K562 (cell line): ENCODE measurements around the gene NEDD1. TPM values are rescaled to one million over a fixed set of nuclear protein-coding genes. Genes with fewer than 3 reads are reported as not detected.
A peak's percentile ranks its signal among the peaks of the same experiment; 100 is the strongest.

ENCODE experiments used
- ATAC-seq: fragments of 200-7000 bp; cut with Tn5 transposase; 3 replicates; pipeline ENCODE4 v1.9.1; 2020; ENCODE audit warnings: moderate library complexity
- BruUV-seq: library from RNA; stranded (reverse); fragments of 400-500 nt; replicated peaks from 2 replicates; lab custom pipeline; 2021; lab: Mats Ljungman, UMichigan
- CTCF ChIA-PET: fragments of 300-600 bp; formaldehyde crosslinking; extraction: SDS; loops from one replicate; lab custom pipeline; 2021; ENCODE audit warnings: low intra/inter-chr PET ratio; lab: Yijun Ruan, JAX
- POLR2A ChIA-PET: fragments of 300-600, 350-650 bp; sonication (Branson Sonifier 250); formaldehyde crosslinking; extraction: SDS; loops from one replicate; lab custom pipeline; 2021; ENCODE audit warnings: antibody characterized with exemption, inconsistent platforms; lab: Yijun Ruan, JAX
- DNase-seq, 4 experiments: peaks; one replicate each; pipeline versions ENCODE4 v3.0.0 to v3.0.0-alpha.2; 2011 to 2018; ENCODE audit warnings: low spot score in 3 of 4, mixed read lengths in 3 of 4; ENCODE audit errors: extremely low read depth in 1 of 4
- FAIRE-seq: peaks from 2 replicates; lab custom pipeline; 2011; peaks lifted over from hg19 to GRCh38; lab: Jason Lieb, UNC
- H2AFZ ChIP-seq: 2 replicates; pipeline ENCODE4 v1.6.0; 2011; ENCODE audit warnings: low read depth, low read length, control low read depth, inconsistent platforms
- H3K27ac ChIP-seq: fragments of 200-600 bp; 3 replicates; pipeline ENCODE4 v1.8.0; 2011; ENCODE audit warnings: low read depth, mild to moderate bottlenecking, control low read depth, inconsistent platforms, low read length, moderate library complexity, mixed read lengths; ENCODE audit errors: extremely low read depth
- H3K27me3 ChIP-seq, 2 experiments: fragments of 300-600 bp in 1 of 2; 2 replicates in 1 of 2; 3 replicates in 1 of 2; pipeline versions ENCODE4 v1.6.0 to v1.8.0; 2011; ENCODE audit warnings: inconsistent platforms in 2 of 2, low read length in 2 of 2, mild to moderate bottlenecking in 1 of 2, mixed read lengths in 1 of 2, moderate library complexity in 1 of 2; ENCODE audit not compliant: control insufficient read depth in 2 of 2, insufficient read depth in 2 of 2
- H3K36me3 ChIP-seq: fragments of 300-600 bp; 3 replicates; pipeline ENCODE4 v1.8.0; 2011; ENCODE audit warnings: mild to moderate bottlenecking, low read length, inconsistent platforms; ENCODE audit not compliant: control insufficient read depth, insufficient read depth
- H3K4me1 ChIP-seq, 2 experiments: fragments of 200-600 bp in 1 of 2; replicated peaks in 1 of 2; 2 replicates in 1 of 2; 3 replicates in 1 of 2; pipeline versions ENCODE4 v1.5.1 to v1.8.0; 2011; ENCODE audit warnings: inconsistent platforms in 2 of 2, low read length in 2 of 2, mild to moderate bottlenecking in 1 of 2, mixed read lengths in 1 of 2, moderate library complexity in 1 of 2; ENCODE audit not compliant: control insufficient read depth in 2 of 2, insufficient read depth in 2 of 2
- H3K4me2 ChIP-seq: 2 replicates; pipeline ENCODE4 v1.6.1; 2011; ENCODE audit warnings: low read length, control low read depth, inconsistent platforms, mixed read lengths; ENCODE audit not compliant: insufficient read depth
- H3K4me3 ChIP-seq: fragments of 200-600 bp; sonication (generic), shearing (Covaris generic); 2 replicates; pipeline ENCODE4 v1.5.1; 2016; ENCODE audit warnings: control low read depth, inconsistent platforms
- H3K79me2 ChIP-seq: fragments of 200-600 bp; 3 replicates; pipeline ENCODE4 v1.8.0; 2011; ENCODE audit warnings: low read length, inconsistent platforms; ENCODE audit not compliant: control insufficient read depth, insufficient read depth
- H3K9ac ChIP-seq, 2 experiments: 2 replicates each; pipeline versions ENCODE4 v1.6.0 to v1.6.1; 2011; ENCODE audit warnings: low read depth in 2 of 2, low read length in 2 of 2, control low read depth in 1 of 2, inconsistent platforms in 1 of 2, mild to moderate bottlenecking in 1 of 2, mixed read lengths in 1 of 2; ENCODE audit not compliant: insufficient read depth in 1 of 2
- H3K9me1 ChIP-seq: one replicate; pipeline ENCODE4 v1.6.0; 2011; ENCODE audit warnings: inconsistent platforms, mild to moderate bottlenecking, low read length, moderate library complexity; ENCODE audit not compliant: control insufficient read depth, insufficient read depth
- H3K9me3 ChIP-seq: replicated peaks from 2 replicates; pipeline ENCODE4 v1.5.1; 2011; ENCODE audit warnings: low read depth, low read length, inconsistent platforms; ENCODE audit not compliant: control insufficient read depth, insufficient read depth
- H4K20me1 ChIP-seq: replicated peaks from 2 replicates; pipeline ENCODE4 v1.6.1; 2011; ENCODE audit warnings: low read length, inconsistent platforms, mixed read lengths; ENCODE audit not compliant: control insufficient read depth, insufficient read depth
- CXXC5 ChIP-seq: fragments of 250-450 bp; sonication (Bioruptor Pico); IDR thresholded peaks from 2 replicates; pipeline ENCODE4 v1.8.0; 2022; ENCODE audit warnings: inconsistent platforms, mild to moderate bottlenecking, moderate library complexity
- GABPB1 ChIP-seq: sonication (generic); formaldehyde crosslinking; IDR thresholded peaks from 2 replicates; pipeline ENCODE4 v1.8.0; 2022; ENCODE audit warnings: mild to moderate bottlenecking, missing genetic modification reagents
- HMGN3 ChIP-seq: IDR thresholded peaks from 2 replicates; pipeline ENCODE4 v1.6.1; 2011; ENCODE audit warnings: borderline replicate concordance, low read depth, mild to moderate bottlenecking, mixed read lengths, low read length; ENCODE audit not compliant: insufficient read length; ENCODE audit errors: extremely low read depth
- KDM1A ChIP-seq, 2 experiments: fragments of 450-650 bp; IDR thresholded peaks; 2 replicates each; pipeline ENCODE4 v1.6.1; 2016; ENCODE audit warnings: mild to moderate bottlenecking in 2 of 2
- LEF1 ChIP-seq: fragments of 450-650 bp; IDR thresholded peaks from 2 replicates; pipeline ENCODE4 v1.6.1; 2016; ENCODE audit warnings: mild to moderate bottlenecking
- NR3C1 ChIP-seq: sonication (generic); formaldehyde crosslinking; IDR thresholded peaks from 2 replicates; pipeline ENCODE4 v1.8.1; 2022; ENCODE audit warnings: missing genetic modification reagents
- ZFX ChIP-seq: sonication (generic); formaldehyde crosslinking; IDR thresholded peaks from 2 replicates; pipeline ENCODE4 v1.8.0; 2022; ENCODE audit warnings: mild to moderate bottlenecking, missing genetic modification reagents, moderate library complexity
- ZNF232 ChIP-seq: sonication (generic); formaldehyde crosslinking; IDR thresholded peaks from 2 replicates; pipeline ENCODE4 v1.8.0; 2022; ENCODE audit warnings: mild to moderate bottlenecking, missing genetic modification reagents
- ZNF282 ChIP-seq: sonication (generic); formaldehyde crosslinking; IDR thresholded peaks from 2 replicates; pipeline ENCODE4 v1.8.1; 2023; ENCODE audit warnings: missing genetic modification reagents
- ZNF324 ChIP-seq: fragments of 250-450 bp; sonication (Bioruptor Pico); IDR thresholded peaks from 2 replicates; pipeline ENCODE4 v1.4.0; 2020; ENCODE audit warnings: mild to moderate bottlenecking
- WGBS: fragments of 100-300 bp; shearing (Covaris generic); methylation state at CpG from one replicate; pipeline ENCODE4 v1.1.6; 2016; ENCODE audit warnings: low coverage, mixed read lengths; ENCODE audit not compliant: insufficient coverage; ENCODE audit errors: missing lambda C conversion rate; 5-methylcytosine and 5-hydroxymethylcytosine counted together
- in situ Hi-C: fragments of 300-500 bp; cut with MboI; formaldehyde crosslinking; loops from 4 replicates; pipeline ENCODE4 v1.15.0; 2018; ENCODE audit warnings: inconsistent platforms, mixed read lengths
- intact Hi-C: fragments of 100-400 bp; cut with micrococcal nuclease; formaldehyde crosslinking; loops from 2 replicates; pipeline ENCODE4 v1.14.2; 2022
- polyA plus RNA-seq, 8 experiments: library from polyadenylated mRNA; depleted of rRNA in 4 of 8; stranded (reverse) in 5 of 8; unstranded in 3 of 8; fragments of >200 nt; fragmentation: Nextera tagmentation in 2 of 8; fragmentation: Illumina TruSeq in 1 of 8; extraction: Ambion mirVana in 2 of 8; extraction: Trizol in 1 of 8; gene quantifications; 2 replicates each; pipeline versions ENCODE4 v1.2.1 to v1.2.3, GENCODE V29; 2011 to 2014; ENCODE audit warnings: inconsistent platforms in 1 of 8, missing spikeins in 1 of 8
- total RNA-seq, 7 experiments: library from RNA; depleted of rRNA in 6 of 7; stranded (reverse); fragments of >200 nt in 6 of 7; fragmentation: Illumina TruSeq in 2 of 7; extraction: Trizol in 2 of 7; gene quantifications; 2 replicates each; pipeline versions ENCODE4 v1.2.1 to v1.2.3, GENCODE V29; 2011 to 2021; ENCODE audit warnings: low replicate concordance in 1 of 7
- TF ChIP-seq, protein P1 (sequence below): fragments of 450-650 bp; IDR thresholded peaks from 2 replicates; pipeline ENCODE4 v1.6.1; 2016; ENCODE audit warnings: mild to moderate bottlenecking, moderate library complexity

Gene NEDD1
- total and polyA plus RNA-seq, 9 of the 15 experiments (the other 6 are each of a cell fraction or from before 2014, with no cell fraction given), result 7.5 to 29.3 (median 14.8) TPM

DNA sequence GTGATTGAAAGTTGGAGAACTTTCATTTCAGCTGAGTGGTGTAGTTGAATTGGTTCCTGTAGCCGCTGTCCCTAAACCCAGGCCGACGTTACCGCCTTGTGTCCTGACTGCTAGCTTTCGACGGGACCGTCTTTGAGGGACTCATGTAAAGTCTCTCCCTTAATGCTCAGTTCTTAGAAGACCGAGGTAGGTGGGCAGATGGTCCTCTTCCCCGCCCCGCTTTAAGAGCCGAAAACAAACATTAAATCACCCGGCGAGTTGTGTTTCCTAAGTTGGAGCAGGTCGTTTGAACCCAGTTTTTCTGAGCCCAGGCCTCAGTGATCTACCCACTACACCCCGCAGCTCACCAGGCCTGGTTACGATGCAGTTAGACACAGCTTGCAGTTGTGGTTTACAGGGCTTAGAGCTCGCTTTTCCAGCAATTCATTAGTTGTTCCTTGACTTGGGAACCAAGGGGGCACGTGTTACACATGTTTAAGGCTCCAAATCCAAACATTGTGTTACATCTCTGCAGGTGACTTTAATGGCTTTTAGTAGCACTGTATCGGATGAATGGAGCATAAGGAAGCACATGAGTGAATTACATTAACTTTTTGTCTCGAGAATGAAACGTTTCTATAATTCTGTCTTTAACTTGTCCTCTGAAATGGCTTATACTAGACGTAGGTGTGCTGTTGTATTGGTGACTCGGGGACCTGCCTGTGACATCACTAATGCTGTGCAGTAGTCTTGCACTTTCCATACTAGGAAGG, 790 bp downstream of the NEDD1 start:
- Histone ChIP-seq H3K4me3 (peak overlapping the region; percentile 68), H4K20me1 (no peaks in the 10 kb centered on the region), H3K9ac (peak overlapping the region; percentile 86 to 92), H3K9me3 (no peaks in the 10 kb centered on the region), H3K4me1 (peaks cover 8 to 9% of the 10 kb centered on the region in 2 experiments; a peak in 4 of 5 replicates), H3K9me1 (no peaks in the 10 kb centered on the region), H3K79me2 (peaks cover 38% of the 10 kb centered on the region), H3K27ac (peak overlapping the region; percentile 85), H2AFZ (peak overlapping the region; percentile 94), H3K4me2 (peak overlapping the region; percentile 92), H3K27me3 (no peaks in the 10 kb centered on the region), H3K36me3 (peaks cover 7% of the 10 kb centered on the region; the same call in 2 of the 3 replicates)
- intact Hi-C loops (loop anchor here (10.0 kb wide), 1 partner anchor 1597 kb away; no protein-coding TSS in a partner anchor), in situ Hi-C loops (no loop called here)
- ATAC-seq (peak; percentile 70), FAIRE-seq (peak; percentile 78), DNase-seq (peak; percentile 19 to 47 (median 28))
- CTCF ChIA-PET, result no interaction called here
- 1% methylated on average over 23 of the region's 23 CpGs for WGBS
- BruUV-seq, result TSS peak; percentile 66
- POLR2A ChIA-PET, result interaction anchor here (0.7 to 1.5 kb wide), 3 partner anchors 9 to 14 kb away, joined by 3 to 4 read pairs (median 4); no protein-coding TSS in a partner anchor
- TF ChIP-seq CXXC5 (CRISPR knock-in tag), result no peak
- TF ChIP-seq HMGN3, result no peak
- TF ChIP-seq ZNF282, result no peak
- no peak for TF ChIP-seq ZNF324 (CRISPR knock-in tag)
- TF ChIP-seq KDM1A (IDR thresholded peaks at IDR 0.05), result no peak
- TF ChIP-seq NR3C1 (CRISPR knock-in tag), result no peak
- TF ChIP-seq ZFX (CRISPR knock-in tag), result peak; percentile 78
- TF ChIP-seq, protein P1, sequence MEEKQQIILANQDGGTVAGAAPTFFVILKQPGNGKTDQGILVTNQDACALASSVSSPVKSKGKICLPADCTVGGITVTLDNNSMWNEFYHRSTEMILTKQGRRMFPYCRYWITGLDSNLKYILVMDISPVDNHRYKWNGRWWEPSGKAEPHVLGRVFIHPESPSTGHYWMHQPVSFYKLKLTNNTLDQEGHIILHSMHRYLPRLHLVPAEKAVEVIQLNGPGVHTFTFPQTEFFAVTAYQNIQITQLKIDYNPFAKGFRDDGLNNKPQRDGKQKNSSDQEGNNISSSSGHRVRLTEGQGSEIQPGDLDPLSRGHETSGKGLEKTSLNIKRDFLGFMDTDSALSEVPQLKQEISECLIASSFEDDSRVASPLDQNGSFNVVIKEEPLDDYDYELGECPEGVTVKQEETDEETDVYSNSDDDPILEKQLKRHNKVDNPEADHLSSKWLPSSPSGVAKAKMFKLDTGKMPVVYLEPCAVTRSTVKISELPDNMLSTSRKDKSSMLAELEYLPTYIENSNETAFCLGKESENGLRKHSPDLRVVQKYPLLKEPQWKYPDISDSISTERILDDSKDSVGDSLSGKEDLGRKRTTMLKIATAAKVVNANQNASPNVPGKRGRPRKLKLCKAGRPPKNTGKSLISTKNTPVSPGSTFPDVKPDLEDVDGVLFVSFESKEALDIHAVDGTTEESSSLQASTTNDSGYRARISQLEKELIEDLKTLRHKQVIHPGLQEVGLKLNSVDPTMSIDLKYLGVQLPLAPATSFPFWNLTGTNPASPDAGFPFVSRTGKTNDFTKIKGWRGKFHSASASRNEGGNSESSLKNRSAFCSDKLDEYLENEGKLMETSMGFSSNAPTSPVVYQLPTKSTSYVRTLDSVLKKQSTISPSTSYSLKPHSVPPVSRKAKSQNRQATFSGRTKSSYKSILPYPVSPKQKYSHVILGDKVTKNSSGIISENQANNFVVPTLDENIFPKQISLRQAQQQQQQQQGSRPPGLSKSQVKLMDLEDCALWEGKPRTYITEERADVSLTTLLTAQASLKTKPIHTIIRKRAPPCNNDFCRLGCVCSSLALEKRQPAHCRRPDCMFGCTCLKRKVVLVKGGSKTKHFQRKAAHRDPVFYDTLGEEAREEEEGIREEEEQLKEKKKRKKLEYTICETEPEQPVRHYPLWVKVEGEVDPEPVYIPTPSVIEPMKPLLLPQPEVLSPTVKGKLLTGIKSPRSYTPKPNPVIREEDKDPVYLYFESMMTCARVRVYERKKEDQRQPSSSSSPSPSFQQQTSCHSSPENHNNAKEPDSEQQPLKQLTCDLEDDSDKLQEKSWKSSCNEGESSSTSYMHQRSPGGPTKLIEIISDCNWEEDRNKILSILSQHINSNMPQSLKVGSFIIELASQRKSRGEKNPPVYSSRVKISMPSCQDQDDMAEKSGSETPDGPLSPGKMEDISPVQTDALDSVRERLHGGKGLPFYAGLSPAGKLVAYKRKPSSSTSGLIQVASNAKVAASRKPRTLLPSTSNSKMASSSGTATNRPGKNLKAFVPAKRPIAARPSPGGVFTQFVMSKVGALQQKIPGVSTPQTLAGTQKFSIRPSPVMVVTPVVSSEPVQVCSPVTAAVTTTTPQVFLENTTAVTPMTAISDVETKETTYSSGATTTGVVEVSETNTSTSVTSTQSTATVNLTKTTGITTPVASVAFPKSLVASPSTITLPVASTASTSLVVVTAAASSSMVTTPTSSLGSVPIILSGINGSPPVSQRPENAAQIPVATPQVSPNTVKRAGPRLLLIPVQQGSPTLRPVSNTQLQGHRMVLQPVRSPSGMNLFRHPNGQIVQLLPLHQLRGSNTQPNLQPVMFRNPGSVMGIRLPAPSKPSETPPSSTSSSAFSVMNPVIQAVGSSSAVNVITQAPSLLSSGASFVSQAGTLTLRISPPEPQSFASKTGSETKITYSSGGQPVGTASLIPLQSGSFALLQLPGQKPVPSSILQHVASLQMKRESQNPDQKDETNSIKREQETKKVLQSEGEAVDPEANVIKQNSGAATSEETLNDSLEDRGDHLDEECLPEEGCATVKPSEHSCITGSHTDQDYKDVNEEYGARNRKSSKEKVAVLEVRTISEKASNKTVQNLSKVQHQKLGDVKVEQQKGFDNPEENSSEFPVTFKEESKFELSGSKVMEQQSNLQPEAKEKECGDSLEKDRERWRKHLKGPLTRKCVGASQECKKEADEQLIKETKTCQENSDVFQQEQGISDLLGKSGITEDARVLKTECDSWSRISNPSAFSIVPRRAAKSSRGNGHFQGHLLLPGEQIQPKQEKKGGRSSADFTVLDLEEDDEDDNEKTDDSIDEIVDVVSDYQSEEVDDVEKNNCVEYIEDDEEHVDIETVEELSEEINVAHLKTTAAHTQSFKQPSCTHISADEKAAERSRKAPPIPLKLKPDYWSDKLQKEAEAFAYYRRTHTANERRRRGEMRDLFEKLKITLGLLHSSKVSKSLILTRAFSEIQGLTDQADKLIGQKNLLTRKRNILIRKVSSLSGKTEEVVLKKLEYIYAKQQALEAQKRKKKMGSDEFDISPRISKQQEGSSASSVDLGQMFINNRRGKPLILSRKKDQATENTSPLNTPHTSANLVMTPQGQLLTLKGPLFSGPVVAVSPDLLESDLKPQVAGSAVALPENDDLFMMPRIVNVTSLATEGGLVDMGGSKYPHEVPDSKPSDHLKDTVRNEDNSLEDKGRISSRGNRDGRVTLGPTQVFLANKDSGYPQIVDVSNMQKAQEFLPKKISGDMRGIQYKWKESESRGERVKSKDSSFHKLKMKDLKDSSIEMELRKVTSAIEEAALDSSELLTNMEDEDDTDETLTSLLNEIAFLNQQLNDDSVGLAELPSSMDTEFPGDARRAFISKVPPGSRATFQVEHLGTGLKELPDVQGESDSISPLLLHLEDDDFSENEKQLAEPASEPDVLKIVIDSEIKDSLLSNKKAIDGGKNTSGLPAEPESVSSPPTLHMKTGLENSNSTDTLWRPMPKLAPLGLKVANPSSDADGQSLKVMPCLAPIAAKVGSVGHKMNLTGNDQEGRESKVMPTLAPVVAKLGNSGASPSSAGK, result peak; percentile 63
- no peak for TF ChIP-seq LEF1
- TF ChIP-seq GABPB1 (CRISPR knock-in tag), result no peak
- peak; percentile 18; the same call in 1 of the 2 replicates for TF ChIP-seq ZNF232 (CRISPR knock-in tag)
